GM19043 (cell line): ENCODE measurements around the gene HRH1.
"Not testable (repeated sequence)": the region's sequence is repeated elsewhere in the genome, so short reads cannot be mapped to it uniquely, and the experiment has no call there.

ENCODE experiments used
- ATAC-seq: cut with Tn5 transposase; IDR thresholded peaks from one replicate; pipeline ENCODE4 v1.9.1; 2021; ENCODE audit warnings: low read depth; ENCODE audit not compliant: unreplicated experiment

HRH1 gene

DNA sequence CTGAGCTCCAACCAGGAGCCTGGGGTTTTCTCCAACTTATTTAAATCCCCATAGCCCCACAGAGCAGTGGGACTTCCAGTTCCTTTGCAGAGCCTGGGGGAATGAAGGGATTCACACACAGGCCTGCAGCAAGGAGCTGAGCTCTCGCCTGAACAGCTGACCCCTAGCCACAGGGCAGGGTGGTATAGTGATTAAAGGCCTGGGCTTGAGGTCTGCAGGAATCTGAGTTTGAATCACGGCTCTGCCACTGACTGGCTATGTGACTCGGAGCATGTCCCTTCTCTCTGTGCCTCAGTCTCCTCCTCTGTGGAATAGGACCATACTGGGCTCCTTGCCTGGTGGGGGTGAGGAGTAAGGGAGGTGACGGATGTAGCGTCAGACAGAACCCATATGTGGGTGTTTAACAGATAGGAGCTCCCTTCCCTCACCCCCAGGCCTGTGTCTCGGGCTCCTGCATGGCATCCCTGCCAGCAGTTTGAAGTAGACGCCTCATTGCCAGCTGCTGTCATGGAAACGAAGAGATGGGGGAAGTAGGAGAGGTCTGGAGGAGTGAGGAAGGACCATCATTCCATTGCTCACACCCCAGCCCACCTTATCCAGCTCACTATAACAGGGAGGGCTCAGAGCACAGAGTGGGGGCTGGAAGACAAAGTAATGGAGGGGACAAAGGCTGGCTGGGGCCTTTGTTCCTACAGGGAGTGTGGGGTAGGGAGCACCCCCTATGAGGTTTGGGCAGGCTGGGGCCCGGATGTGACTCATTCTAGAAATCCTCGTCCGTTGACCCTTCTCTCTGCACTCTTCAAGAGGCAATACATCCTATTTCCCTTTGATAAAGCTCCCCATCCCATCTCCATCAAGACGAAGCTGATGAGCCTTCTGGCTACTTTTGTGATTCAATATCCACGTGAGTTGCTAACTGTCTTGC, 14.8 kb downstream of the HRH1 start:
- no peak for ATAC-seq

DNA sequence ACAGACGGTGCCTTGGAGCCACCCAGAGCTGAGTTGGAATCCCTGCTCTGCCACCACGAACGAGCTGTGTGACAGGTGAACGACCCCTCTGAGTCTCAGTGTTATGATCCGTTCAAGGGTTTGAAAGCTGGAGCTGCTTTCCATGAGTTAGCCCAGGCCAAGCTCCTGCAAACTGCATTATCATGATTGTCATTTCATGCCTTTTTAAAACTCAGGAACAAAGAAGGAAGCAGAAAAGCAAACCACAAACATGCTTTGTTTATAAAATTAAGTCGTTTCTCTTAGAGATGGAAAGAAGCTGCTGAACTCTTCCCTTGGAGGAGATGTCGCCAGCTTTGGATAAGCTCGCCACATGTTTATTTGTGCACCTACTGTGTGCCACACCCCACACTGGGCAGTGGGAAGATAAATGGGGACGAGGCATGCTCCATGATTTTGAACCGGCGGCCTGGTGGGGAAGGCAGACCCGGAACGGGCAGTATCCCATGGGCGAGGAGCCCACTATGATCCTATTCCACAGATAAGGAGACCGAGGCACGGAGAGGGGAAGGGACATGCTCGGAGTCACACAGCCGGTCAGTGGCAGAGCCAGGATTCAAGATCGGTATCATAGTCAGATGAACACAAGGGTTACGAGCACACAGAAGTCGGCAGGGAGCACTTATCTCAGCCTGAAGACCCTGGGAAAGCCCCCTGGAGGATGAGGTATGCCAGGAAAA, 15.9 kb downstream of the HRH1 start:
- ATAC-seq = no peak

DNA sequence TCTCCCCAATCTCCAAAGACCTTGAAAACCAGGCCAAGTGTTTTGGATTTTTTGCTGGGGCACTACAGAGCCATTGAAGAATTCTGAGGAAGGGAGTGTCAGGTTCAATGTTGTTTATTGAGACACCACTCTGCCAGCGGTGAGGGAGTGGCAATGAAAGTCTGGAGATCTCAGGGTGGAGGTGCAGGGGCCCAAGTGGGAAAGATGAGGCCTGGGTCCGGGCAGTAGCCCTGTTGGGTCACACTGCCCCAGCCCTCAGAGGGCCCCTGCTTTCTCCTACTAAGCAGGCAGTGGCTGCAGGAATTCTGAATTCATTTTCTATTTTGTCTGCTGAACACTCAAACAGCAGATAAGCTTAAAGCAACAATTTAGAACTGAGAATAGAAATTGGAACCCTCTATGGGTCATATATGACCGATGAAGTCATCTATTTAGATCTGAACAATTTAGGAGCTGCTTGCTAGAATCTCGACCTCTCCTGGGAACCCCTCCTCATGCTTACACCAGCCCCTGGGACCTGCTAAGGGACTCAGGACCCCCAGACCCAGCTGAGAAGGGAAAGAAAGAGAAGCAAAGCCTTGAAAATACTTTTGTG, 17.9 kb downstream of the HRH1 start:
- ATAC-seq = no peak

DNA sequence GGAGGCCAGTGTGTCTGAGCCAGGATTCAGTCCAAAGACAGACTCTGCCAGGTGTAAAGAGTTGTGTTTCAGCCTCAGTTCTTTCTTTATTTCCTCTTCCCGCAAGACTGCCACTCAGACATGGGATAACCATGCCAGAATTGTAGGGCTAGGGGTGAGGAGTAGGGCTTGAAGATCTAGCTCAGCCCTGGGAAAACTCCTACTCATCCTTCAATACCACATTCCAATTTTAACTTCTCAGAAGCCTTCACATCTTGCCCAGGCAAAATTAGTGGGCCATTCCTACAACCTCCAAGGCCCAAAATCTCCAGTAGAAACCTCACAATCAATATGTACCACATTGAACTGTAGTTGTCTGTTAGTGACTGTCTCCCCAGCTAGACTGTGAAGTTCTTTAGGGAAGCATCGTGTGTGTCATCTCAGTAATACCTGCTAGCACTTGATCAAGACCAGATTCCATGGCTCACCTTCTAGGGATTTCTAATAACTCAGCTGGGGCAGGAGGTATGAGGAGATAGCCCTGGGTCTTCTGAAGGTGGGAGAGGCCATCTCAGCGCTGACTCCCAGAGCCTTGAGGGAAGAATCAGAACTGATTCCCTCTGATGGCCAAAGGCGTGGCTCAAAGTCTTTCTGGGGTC, 19.7 kb downstream of the HRH1 start:
- ATAC-seq = no peak

DNA sequence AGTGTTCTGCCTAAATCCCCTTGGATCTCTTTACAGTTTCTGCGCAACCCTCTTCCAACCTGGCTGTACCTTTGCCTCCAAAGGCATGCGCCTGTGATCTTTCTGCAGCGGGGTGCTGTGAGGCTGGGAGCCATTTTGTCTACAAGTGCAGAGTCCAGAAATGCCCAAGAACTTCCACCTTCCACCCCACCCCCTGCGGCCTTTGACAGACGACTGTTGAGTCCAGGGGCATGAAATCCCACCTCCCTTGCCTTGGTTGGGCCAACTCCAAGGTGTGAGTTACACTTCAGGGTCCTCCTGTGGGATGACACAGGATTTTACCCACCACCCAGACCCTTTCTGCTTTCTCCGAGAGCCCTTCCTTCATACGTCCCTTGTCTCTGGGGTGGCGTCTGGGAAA, 24.1 kb downstream of the HRH1 start:
- ATAC-seq = no peak

DNA sequence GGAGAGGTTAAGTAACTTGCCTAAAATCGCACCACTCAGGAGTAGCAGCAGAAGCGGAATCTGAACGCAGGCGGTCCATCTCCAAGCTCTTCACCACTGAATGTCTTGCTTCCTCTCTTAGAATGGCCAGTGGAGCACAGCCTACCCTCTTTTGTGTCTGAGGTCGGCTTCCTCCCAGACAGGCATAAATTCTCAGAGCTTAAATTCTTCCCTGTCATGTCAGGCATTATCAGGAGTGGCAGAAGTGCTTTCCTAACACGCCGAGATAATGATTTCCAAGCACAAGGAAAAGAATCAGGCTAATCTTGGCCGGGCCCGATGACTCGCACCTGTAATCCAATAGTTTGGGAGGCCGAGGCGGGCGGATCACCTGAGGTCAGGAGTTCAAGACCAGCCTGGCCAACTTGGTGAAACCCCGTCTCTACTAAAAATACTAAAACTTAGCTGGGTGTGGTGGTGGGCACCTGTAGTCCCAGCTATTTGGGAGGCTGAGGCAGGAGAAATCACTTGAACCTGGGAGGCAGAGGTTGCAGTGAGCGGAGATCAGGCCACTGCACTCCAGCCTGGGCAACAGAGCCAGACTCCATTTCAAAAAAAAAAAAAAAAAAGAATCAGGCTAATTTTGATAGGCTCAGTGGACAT, 30.2 kb downstream of the HRH1 start:
- not testable (repeated sequence) for ATAC-seq

DNA sequence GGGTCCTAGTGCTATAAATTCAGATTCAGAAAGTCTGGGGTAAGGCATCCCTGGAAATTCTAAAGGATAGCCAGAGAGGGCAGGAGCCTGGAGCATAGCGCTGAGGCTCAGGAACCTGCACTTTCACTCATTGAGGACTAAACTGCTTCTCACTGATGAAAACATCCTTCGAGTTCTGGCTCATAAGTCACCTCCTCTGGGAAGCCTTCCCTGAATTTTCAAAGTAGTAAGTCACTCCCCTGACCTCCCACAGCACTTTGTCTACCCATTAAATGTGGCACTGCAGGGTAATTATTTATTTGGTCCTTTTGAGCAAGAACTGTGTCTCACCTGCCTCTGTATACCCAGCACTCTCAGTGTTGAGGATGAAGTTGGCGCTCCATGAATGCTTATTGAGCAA, 30.9 kb downstream of the HRH1 start:
- no peak for ATAC-seq

DNA sequence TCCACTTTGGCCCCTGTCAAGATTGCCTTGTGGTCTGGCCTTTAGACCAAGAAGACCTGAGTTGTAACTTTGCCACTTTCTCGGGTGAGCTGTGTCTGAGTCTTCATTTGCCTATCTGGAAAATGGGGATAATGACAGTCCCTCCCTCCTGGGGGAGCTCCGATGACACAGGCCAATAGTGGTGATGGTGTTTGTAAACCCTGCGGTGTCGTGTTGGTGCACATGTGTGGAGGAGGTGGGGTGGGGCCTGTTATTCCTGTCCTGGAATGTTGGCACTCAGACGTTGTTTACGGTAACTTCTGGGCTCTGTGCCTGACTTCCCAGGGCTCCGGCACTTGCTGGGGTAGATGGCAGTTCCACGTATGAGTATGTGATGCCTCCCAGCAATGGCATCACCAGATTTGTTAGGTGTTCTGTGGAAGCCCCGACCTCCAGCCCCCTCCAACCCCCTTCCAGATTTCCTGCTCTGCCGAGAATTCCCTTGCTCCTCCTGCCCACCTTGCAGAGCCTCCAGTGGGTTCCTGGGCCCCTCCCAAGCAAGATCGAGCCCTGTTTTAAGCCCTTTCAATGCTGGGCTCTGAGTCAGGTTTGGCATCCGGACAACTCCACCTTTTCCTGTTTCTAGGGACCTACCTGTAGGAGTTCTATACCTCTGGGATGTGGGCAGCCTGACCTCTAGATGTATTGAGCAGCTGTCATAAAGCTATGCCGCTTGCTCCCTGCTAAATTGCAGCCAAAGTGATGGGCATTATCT, 31.4 kb downstream of the HRH1 start:
- no peak for ATAC-seq

DNA sequence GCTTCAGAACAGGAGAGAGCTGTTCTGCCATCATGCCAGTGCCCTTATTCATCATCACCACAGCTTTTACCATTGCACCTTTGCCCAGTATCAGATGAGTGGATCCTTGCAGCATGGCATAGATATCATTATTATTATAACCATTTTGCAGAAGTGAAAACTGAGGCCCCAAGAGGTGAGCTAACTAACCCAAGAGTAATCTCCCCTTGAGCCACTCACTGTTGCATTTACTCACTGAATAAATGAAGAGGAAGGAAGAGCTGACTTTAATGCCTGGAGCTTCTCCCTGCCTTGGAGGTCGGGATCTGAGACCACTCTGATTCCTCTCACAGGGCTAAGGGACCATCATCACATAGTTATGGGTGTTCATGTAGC, 32.0 kb downstream of the HRH1 start:
- ATAC-seq = no peak

DNA sequence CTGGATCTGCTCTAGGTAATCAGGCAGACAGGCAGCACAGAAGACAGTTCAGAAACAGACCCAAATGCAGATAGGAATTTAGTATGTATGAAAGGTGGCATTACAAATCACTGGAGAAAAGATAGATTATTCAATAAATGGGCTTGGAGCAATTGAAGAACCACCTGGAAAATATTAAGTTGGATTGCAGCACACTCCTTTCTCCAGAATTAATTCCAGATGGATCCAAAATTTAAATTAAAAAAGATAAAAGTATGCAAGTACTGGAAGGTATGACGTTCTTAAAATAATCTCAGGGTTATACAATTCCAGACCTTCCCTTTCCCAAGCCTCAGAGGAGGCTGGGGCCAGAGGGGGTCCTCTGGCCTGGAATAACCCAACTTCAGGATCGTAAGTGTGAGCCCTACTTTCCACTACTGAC, 32.5 kb downstream of the HRH1 start:
- ATAC-seq = no peak

DNA sequence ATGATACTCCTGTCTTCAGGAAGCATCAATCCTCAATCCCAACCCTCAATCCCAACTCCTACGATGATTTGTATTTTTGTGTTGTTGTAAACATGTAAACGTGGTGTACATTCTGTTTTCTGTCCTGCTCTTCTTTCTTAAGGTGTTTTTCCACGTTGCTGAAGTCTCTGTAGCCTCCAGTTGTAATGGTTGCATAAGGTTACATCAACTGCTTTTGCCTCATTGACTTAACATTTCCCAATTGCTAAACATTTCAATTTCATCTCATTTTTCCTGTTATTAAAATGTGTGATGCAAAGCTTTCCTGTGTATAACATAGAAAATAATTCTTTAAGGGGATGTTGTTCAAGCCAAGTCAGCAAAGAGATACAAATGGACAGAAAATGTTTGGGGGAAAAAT, 33.4 kb downstream of the HRH1 start:
- ATAC-seq = no peak

DNA sequence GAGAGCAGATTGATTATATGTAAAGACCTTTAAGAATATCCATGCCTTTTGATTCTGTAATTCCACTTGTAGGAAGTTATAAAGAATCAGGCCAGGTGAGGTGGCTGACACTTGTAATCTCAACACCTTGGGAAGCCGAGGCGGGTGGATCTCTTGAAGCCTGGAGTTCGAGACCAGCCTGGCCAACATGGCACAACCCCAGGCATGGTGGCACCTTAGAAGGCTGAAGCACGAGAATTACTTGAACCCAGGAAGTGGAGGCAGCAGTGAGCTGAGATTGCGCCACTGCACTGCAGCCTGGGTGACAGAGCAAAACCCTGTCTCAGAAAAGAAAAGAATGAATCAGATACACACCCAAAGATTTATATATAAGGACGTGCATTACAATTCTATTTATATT, 33.9 kb downstream of the HRH1 start:
- ATAC-seq = no peak

DNA sequence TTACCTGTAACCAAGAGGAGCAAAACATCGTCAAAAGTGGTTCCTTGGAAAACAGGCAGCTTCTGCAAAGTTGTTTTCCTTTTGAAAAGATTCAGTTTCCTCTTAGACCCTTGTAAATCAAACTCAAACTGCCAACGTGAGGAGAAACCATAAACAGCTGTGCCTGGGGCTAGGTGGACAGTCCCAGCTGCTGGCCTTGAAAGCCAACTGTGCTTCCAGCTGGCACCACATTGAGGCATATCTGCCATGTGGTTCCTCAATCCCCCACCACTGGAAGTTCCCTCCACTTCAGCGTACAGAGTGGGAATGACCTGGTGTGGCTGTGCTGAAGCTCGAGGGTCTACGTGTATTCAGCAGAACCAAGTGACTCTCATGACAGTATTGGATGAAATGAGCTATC, 40.9 kb downstream of the HRH1 start:
- no peak for ATAC-seq

DNA sequence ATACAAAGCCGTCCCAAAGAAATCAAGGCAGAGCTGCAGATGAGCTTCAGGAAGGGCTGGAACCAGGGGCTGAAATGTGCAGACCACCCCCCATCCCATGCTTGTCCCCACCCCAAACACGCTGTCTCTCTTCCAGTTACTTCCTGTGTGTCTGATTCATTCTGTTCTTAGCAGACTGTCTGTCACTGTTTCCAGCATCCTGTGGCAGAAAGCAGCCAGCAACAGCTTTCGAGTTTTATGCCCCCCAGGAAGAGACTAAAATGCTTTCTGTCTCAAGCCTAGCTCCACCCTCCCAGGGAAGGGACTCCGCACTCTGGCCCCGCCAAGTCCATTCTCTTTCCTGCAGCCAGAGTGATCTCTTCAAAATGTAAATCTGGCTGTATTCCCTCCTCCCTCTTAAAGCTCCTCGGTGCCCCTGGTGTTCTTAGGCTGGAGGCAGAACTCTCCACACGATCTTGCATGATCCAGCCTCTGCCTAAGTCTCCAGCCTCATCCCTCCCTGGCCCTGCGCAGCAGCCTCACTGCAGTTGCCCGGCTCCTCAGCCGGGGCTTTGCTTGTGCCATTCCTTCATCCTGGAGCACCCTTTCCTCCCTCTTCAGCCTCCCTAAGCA, 41.5 kb downstream of the HRH1 start:
- ATAC-seq = no peak

DNA sequence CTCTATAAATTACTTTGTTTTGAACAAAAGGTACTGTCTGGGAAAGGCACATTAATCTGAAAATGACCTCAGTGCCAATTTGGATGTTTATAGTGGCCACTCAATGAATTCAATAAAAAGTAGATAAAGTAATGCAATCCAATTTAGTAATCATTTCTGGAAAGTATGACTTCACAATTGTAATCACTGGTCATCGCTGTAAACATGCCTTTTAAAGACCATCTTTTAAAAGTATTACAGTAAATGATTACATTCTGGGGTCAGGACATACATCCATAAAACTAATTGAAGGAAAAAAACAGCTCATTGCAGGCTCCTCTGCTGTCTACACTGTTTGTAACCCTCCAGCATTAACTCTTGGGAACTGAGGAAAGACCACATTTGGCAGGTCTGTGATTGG, 43.2 kb downstream of the HRH1 start:
- ATAC-seq = no peak

DNA sequence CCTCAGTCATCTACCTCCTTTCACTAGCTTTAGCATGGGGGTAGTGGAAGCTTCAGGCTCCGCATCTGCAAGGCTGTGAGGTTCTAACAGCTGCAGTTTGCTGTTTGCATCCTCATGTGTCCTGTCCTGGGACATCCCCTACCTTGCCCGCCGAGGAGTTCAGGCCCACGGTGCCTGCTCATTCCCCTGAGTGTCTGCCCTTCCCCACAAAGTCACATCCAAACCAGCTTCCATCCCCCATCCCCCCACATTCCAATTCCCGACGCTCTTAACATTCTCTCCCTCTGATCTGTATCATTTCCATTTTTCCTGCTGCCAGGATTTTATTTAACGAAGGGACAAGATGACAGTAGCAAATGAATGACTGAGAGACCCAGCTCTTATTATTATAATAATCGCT, 43.8 kb downstream of the HRH1 start:
- no peak for ATAC-seq

DNA sequence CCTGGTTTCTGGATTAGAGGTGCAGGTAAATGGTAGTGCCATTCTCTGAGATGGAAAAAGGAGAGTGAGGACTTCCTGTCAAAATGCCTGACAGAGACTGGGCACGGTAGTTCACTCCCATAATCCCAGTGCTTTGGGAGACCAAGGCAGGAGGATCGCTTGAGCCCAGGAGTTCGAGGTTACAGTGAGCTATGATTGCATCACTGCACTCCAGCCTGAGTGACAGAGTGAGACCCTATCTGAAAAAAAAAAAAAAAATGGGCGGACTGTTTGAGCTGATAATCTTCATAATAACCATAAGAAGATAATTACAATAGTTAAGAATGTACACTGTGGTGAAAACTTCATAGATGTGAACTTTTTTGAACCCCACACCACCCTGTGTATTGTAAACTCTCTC, 44.2 kb downstream of the HRH1 start:
- no peak for ATAC-seq

DNA sequence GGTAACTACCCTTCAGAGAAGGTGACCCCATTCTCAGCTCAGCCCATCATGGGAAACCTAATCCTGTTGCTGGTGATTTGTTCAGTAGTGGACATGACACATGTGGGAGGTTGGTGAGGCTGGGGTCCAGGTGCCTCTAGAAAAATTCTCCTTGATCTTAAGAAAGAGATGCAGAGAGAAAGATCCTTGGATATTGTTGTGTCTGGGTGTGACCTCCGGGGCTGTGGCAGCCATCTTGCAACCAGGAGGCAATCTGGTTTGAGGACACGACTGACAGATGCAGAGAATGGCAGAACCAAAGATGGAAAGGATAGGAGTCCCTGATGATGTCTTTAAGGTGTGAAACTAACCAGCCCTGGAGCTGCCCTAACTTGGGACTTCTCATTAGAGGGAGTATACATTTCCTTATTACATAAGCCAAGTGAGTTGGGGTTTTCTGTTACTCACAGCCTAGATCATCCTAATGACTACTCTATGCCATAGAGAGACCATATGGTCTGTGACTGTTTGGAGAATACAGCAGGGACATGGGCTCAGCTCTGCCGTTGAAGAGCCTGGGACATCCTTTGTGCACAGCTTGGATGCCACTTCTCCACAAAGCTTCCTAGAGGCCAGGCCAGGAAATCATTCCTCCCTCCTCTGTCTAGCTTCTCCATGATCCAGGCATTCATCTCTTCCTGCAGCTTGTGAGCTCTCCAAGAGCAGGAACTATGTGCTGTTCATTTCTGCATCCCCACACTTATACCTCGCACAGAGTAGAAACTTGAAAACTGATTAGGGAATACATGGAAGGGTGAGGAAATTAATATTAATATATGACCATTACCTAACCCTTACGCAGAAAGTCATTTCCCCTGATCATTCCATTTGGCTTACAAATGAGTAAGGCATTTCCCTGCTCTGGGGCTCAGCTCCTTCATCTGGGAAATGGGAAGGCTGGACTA, 45.9 kb downstream of the HRH1 start:
- ATAC-seq = no peak
